ENCODE data around the gene MEGF11.

- TF ChIP-seq CTCF (IDR thresholded peaks at IDR 0.05) (no peak), EP300 (IDR thresholded peaks at IDR 0.05) (no peak), POLR2A (IDR thresholded peaks at IDR 0.05) (no peak)
Measured at GRCh38 chr15:66261056-66261455, 7.5 kb upstream of the MEGF11 start.
